ENCODE data around the gene LY86.

LY86 gene

GRCh38 chr6:6570929-6571671 lies 17.4 kb upstream of the LY86 start:
- no peak for DNase-seq (ENCODE audit: low read depth in 2 of 2)

DNA sequence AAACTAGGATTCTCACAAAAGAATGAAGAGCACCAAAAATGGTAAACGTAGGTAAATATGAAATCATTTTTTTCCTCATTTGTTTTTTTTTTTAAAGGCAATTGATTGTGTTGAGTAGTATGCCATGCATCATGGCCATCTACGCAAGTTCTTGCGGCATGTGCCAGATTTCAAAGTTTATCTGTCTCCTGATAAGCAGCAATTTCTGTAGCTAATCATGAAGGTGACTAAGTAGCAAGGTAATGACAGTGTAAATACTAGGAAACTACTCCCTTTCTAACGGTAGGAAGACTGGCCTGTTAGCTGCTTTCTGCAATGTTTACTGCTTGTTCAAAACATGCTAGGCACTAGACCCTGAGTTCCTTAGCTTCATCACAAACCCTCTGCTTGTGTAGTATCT lies 13.4 kb upstream of the LY86 start:
- DNase-seq (ENCODE audit: low read depth in 2 of 2): no peak

GRCh38 chr6:6577735-6578134 lies 10.8 kb upstream of the LY86 start:
- DNase-seq (ENCODE audit: low read depth in 2 of 2): no peak

- no peak for DNase-seq (ENCODE audit: low read depth in 2 of 2)
Measured at GRCh38 chr6:6579281-6579680, 9.2 kb upstream of the LY86 start.

GRCh38 chr6:6580225-6580856 lies 8.2 kb upstream of the LY86 start:
- no peak for DNase-seq (ENCODE audit: low read depth in 2 of 2)

DNA sequence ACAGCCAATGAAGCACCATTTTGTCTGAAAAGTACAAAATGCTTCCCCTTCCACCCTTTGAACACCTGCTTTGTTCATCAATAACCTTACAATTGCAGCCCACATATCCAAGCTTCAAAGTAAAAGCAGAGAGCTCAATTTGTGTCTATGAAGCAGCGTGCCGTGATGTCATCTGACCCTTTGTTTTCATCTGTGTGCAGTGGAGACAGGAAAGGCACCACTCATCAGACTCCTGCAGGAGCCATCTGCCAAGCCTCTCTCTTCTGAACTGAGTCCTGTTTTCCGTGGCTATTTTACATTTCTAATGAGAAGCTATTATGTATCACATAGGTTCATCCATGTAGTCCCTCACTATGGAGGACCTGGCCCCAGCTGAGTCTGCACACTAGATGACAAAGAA lies 7.5 kb upstream of the LY86 start:
- DNase-seq (ENCODE audit: low read depth in 2 of 2): no peak

DNA sequence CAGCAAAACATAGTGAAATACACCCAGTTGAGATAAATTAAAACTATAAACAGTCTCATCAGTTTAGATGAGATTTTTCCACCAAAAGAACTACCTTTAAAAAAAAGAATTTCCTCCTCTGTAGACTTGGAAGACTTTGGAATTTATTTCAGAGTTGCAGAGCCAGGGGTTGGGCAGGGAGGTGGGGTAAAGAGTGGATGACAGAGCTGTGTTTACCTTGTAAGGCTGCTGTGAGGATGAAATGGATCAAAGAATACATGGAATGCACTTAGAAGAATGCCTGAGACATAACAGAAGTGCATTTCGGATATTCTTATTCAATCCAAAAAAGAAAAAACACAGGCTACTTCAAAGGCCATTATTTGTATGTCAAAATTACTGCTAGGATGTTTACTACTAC lies 6.4 kb upstream of the LY86 start:
- DNase-seq (ENCODE audit: low read depth in 2 of 2): no peak

DNA sequence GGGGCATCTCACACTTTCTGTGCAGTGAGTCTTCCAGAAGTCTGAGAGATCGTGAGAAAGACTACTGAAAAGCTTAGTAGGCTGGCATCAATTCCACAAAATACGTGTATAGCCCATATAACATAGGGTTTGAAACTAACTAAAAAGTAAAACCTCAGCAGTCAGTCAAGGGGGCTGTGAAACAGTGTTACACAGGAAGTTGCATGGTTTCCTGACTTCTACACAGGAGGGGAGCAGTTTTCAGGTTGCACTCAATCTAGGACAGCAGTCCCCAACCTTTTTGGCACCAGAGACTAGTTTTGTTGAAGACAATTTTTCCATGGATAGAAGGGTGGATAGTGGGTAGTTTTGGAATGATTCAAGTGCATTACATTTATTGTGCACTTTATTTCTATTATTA lies 4.7 kb upstream of the LY86 start:
- DNase-seq (ENCODE audit: low read depth in 2 of 2): peak in 1 of 2 donors; percentile 10

DNA sequence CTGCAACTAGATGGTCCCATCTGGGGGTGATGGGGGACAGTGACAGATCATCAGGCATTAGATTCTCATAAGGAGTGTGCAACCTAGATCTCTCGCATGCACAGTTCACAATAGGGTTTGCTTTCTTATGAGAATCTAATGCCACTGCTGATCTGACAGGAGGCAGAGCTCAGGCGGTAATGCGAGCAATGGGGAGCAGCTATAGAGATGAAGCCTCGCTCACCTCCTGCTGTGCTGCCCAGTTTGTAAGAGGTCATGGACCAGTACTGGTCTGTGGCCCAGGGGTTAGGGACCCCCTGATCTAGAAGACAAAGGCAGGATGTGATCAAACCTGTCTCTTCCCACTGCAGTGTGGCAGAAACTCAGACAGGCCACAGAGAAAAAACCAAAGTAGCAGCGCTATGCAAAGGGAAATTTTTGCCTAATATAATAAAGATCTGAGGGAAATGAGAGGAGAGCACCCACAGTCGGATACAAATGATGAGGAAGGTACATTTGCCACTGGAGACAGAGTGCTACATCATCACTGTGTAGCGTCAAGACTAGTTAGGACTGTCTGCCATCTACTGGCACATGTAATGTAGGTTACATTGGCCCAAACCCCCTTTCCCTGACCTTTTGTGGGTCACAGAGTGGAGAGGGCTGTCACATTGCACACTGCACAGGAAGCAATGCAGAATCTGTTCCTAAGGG lies 4.1 kb upstream of the LY86 start:
- DNase-seq (ENCODE audit: low read depth in 2 of 2): no peak

- DNase-seq (ENCODE audit: low read depth in 2 of 2): no peak
Measured at GRCh38 chr6:6585003-6585311, 3.6 kb upstream of the LY86 start.

DNA sequence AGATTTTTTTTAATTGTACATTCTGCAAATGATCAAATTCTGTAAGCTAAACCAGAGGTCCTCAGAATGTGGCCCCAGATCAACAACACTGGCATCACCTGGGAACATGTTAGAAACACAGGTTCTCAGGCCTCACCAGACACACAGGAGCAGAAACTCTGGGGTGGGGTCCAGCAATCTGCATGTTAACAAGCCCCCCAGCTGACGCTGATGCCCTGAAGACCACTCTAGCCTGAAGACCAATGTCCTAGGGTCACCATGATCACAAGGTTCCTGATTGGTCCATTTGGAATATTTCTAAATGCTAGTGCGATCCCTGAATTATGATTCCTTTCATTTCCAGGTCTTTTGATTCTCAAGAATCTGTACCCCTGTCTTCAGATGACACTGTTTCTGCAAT lies 2.4 kb upstream of the LY86 start:
- DNase-seq (ENCODE audit: low read depth in 2 of 2): no peak

- no peak for DNase-seq (ENCODE audit: low read depth in 2 of 2)
Measured at GRCh38 chr6:6586671-6587526, 1.6 kb upstream of the LY86 start.

DNA sequence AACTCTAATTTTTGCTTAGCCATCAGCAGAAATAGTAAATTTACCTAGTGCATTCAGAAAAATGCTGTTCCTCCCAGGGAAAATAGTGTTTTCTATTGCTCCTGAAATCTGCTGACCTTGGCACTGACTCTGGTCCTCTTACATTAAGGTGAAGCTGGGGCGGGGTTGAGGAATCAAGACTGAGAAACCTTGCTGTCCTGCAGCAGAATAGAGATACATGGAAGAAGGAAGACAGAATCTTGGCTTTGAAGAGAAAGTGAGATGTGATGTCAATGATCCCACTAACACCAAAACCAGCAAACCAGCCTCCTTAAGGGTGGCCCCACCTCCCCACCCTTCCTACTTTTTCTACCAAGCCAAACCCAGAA lies 840 bp upstream of the LY86 start:
- no peak for DNase-seq (ENCODE audit: low read depth in 2 of 2)

DNA sequence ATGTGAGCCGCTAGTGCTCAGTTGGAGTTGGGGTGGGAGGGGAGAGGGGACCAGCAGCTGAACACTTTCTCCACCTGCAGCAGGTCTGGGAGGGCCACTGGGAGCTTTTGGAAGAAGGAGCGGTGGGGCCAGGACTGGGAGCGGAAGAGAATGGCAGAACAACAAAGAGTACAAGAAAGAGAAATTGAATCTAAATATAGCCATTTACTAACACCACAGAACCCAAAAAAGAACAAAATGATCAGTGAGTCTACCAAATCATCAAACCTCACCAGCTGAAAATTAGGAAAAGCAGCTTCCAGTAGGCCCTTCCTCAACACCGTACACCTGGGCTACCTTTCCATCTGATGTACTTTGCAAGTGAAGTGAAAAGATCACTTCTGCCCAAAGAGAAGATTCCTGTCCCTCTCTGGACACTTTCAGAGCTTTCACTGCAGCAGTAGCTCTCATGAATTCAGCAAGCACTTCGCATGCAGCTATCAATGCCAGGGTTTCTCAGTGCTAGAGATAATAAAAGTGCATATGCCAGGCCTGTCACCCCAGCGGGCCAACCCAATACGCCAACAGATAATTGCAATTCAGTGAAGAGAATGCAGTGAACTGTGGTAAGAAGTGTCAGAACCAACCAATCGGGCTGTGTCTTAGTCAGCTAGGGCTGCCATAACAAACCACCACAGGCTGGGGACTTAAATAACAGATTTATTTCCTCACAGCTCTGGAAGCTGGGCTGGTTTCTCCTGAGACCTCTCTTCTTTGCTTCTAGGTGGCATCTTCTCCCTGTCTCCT lies 597 bp downstream of the LY86 start:
- no peak for DNase-seq (ENCODE audit: low read depth in 2 of 2)

DNA sequence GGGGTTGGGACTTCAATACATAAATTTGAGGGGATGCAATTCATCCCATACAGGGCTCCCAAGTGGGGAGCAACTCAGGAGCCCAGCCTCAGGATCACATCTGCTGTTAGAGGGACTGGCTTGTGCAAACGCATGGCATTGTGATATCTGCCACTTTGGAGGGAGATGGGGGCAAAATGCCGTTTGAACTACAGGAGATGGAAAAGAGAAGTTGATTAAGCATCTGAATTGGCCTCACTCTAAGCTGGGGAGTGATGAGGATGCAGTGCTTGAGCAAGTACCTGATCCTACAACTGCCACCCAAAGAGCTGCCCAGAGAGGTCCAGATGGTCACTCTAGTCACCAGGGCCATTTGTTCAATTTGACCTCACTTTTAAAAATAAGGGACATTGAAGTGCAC lies 2.0 kb downstream of the LY86 start:
- no peak for DNase-seq (ENCODE audit: low read depth in 2 of 2)

- no peak for DNase-seq (ENCODE audit: low read depth in 2 of 2)
Measured at GRCh38 chr6:6591778-6592465, 3.4 kb downstream of the LY86 start.

DNA sequence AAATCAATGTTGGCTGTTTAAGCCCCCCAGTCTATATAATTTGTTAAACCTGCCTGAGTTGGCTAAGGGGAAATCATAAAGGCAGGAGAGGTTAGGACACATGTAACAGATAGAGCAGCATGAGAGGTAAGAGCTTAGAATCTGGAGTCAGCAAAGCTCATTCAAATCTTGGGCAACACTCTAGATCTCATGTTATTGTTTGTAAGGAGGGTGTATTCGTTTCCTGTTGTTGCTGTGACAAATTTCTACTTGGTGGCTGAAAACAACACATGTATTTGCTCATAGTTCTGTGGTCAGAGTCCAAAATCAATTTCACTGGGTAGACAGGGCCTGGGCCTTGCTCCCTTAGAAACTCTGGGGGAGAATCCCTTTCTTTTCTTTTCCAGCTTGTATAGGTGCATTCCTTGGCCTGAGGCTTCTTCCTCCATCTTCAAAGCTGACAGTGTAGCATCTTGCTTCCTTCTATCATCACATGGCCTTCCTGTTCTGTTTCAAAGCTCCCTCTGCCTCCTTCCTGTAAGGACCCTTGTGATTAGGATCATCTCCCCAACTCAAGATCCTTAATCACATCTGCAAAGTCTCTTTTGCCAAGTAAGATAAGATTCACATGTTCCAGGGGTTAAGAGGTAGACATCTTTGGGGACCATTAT lies 4.4 kb downstream of the LY86 start:
- DNase-seq (ENCODE audit: low read depth in 2 of 2): no peak

- DNase-seq (ENCODE audit: low read depth in 2 of 2): no peak
Measured at GRCh38 chr6:6593867-6594468, 5.4 kb downstream of the LY86 start.

- no peak for DNase-seq (ENCODE audit: low read depth in 2 of 2)
Measured at GRCh38 chr6:6595025-6595424, 6.5 kb downstream of the LY86 start.

GRCh38 chr6:6595952-6596351 lies 7.4 kb downstream of the LY86 start:
- no peak for DNase-seq (ENCODE audit: low read depth in 2 of 2)
